H9 (cell line): ENCODE measurements around the gene NOSIP. TPM values are rescaled to one million over a fixed set of nuclear protein-coding genes. Genes with fewer than 3 reads are reported as not detected.

Source experiments
- DNase-seq: peaks from one replicate; pipeline ENCODE4 v3.0.0-alpha.2; 2017
- H2AFZ ChIP-seq: one replicate; pipeline ENCODE4 v1.6.1; 2013; ENCODE audit warnings: mild to moderate bottlenecking, low read length, control low read depth, moderate library complexity
- H2AK5ac ChIP-seq: 2 replicates; pipeline ENCODE4 v1.6.1; 2013; ENCODE audit warnings: low read length, control low read depth, mixed read lengths; ENCODE audit not compliant: insufficient read length
- H2BK120ac ChIP-seq: one replicate; pipeline ENCODE4 v1.6.1; 2013; ENCODE audit warnings: low read depth, mild to moderate bottlenecking, low read length, control low read depth, inconsistent platforms; ENCODE audit not compliant: poor library complexity, severe bottlenecking
- H2BK12ac ChIP-seq: 2 replicates; pipeline ENCODE4 v1.6.1; 2013; ENCODE audit warnings: low read length, control low read depth, mixed read lengths, low read depth; ENCODE audit not compliant: insufficient read length
- H2BK15ac ChIP-seq: 2 replicates; pipeline ENCODE4 v1.6.1; 2013; ENCODE audit warnings: low read depth, low read length, control low read depth
- H2BK20ac ChIP-seq: one replicate; pipeline ENCODE4 v1.6.1; 2013; ENCODE audit warnings: low read depth, mild to moderate bottlenecking, low read length, control low read depth, inconsistent platforms; ENCODE audit not compliant: poor library complexity, severe bottlenecking
- H2BK5ac ChIP-seq: 2 replicates; pipeline ENCODE4 v1.6.1; 2013; ENCODE audit warnings: low read length, control low read depth, mixed read lengths; ENCODE audit not compliant: insufficient read length
- H3K14ac ChIP-seq: 2 replicates; pipeline ENCODE4 v1.6.1; 2013; ENCODE audit warnings: low read length, control low read depth; ENCODE audit not compliant: insufficient read depth
- H3K18ac ChIP-seq: 2 replicates; pipeline ENCODE4 v1.6.1; 2013; ENCODE audit warnings: low read depth, mild to moderate bottlenecking, mixed read lengths, low read length, control low read depth; ENCODE audit not compliant: insufficient read length
- H3K23ac ChIP-seq: 2 replicates; pipeline ENCODE4 v1.6.1; 2013; ENCODE audit warnings: low read length, control low read depth, mixed read lengths, low read depth; ENCODE audit not compliant: insufficient read length
- H3K23me2 ChIP-seq: 2 replicates; pipeline ENCODE4 v1.6.1; 2013; ENCODE audit warnings: low read depth, mild to moderate bottlenecking, mixed read lengths, low read length, control low read depth; ENCODE audit not compliant: insufficient read length, poor library complexity, severe bottlenecking
- H3K27ac ChIP-seq: 2 replicates; pipeline ENCODE4 v1.5.1; 2013; ENCODE audit warnings: low read length, control low read depth, mixed read lengths, low read depth; ENCODE audit not compliant: insufficient read length
- H3K27me3 ChIP-seq: 2 replicates; pipeline ENCODE4 v1.6.1; 2013; ENCODE audit warnings: low read length, control low read depth, inconsistent platforms; ENCODE audit not compliant: insufficient read depth
- H3K4ac ChIP-seq: 2 replicates; pipeline ENCODE4 v1.6.1; 2013; ENCODE audit warnings: low read depth, mild to moderate bottlenecking, control low read depth, inconsistent platforms, low read length, moderate library complexity
- H3K4me1 ChIP-seq: 2 replicates; pipeline ENCODE4 v1.6.1; 2013; ENCODE audit warnings: low read length, control low read depth, inconsistent platforms; ENCODE audit not compliant: insufficient read depth
- H3K4me2 ChIP-seq: 2 replicates; pipeline ENCODE4 v1.6.1; 2013; ENCODE audit warnings: low read length, control low read depth, mixed read lengths; ENCODE audit not compliant: insufficient read length, insufficient read depth
- H3K56ac ChIP-seq: 2 replicates; pipeline ENCODE4 v1.6.1; 2013; ENCODE audit warnings: low read depth, mild to moderate bottlenecking, mixed read lengths, low read length, control low read depth; ENCODE audit not compliant: insufficient read length
- H3K79me1 ChIP-seq: 2 replicates; pipeline ENCODE4 v1.6.1; 2013; ENCODE audit warnings: low read depth, mild to moderate bottlenecking, moderate library complexity, low read length, control low read depth, inconsistent platforms; ENCODE audit not compliant: insufficient read depth, poor library complexity, severe bottlenecking
- H3K79me2 ChIP-seq: 2 replicates; pipeline ENCODE4 v1.6.1; 2013; ENCODE audit warnings: low read length, control low read depth, inconsistent platforms; ENCODE audit not compliant: insufficient read depth
- H3K9ac ChIP-seq: 2 replicates; pipeline ENCODE4 v1.6.1; 2013; ENCODE audit warnings: low read length, control low read depth, mixed read lengths; ENCODE audit not compliant: insufficient read length; ENCODE audit errors: extremely low read depth
- H3K9me3 ChIP-seq: one replicate; pipeline ENCODE4 v1.6.1; 2013; ENCODE audit warnings: low read depth, low read length, inconsistent platforms; ENCODE audit not compliant: control insufficient read depth
- H3T11ph ChIP-seq: one replicate; pipeline ENCODE4 v1.6.1; 2013; ENCODE audit warnings: mild to moderate bottlenecking, low read length, control low read depth, inconsistent platforms
- H4K20me1 ChIP-seq: one replicate; pipeline ENCODE4 v1.6.1; 2013; ENCODE audit not compliant: control insufficient read depth, insufficient read length, insufficient read depth
- H4K5ac ChIP-seq: 2 replicates; pipeline ENCODE4 v1.6.1; 2013; ENCODE audit warnings: low read depth, mild to moderate bottlenecking, mixed read lengths, low read length, control low read depth; ENCODE audit not compliant: insufficient read length
- H4K8ac ChIP-seq: replicated peaks from 2 replicates; pipeline ENCODE4 v1.6.1; 2013; ENCODE audit warnings: low read length, control low read depth, mixed read lengths, low read depth; ENCODE audit not compliant: insufficient read length
- H4K91ac ChIP-seq: 2 replicates; pipeline ENCODE4 v1.6.1; 2013; ENCODE audit warnings: low read depth, mild to moderate bottlenecking, moderate library complexity, mixed read lengths, low read length, control low read depth; ENCODE audit not compliant: insufficient read length
- H3K27ac Mint-ChIP-seq, 3 experiments: 2 replicates in 2 of 3; 3 replicates in 1 of 3; pipeline ENCODE4 v1.8.0; 2020 to 2021; ENCODE audit warnings: mixed read lengths in 3 of 3, mild to moderate bottlenecking in 1 of 3, moderate library complexity in 1 of 3
- H3K27me3 Mint-ChIP-seq: 2 replicates; pipeline ENCODE4 v1.8.0; 2021; ENCODE audit warnings: low read depth, mild to moderate bottlenecking, moderate library complexity, mixed read lengths
- H3K36me3 Mint-ChIP-seq, 3 experiments: 2 replicates in 2 of 3; 3 replicates in 1 of 3; pipeline ENCODE4 v1.8.0; 2020 to 2021; ENCODE audit warnings: low read depth in 3 of 3, mixed read lengths in 3 of 3; ENCODE audit not compliant: insufficient read depth in 1 of 3
- H3K4me1 Mint-ChIP-seq, 2 experiments: 2 replicates each; pipeline ENCODE4 v1.8.0; 2020; ENCODE audit warnings: mixed read lengths in 2 of 2
- H3K4me3 Mint-ChIP-seq, 2 experiments: 2 replicates in 1 of 2; 3 replicates in 1 of 2; pipeline ENCODE4 v1.8.0; 2020 to 2021; ENCODE audit warnings: mild to moderate bottlenecking in 2 of 2, mixed read lengths in 2 of 2, moderate library complexity in 1 of 2
- H3K9me3 Mint-ChIP-seq, 2 experiments: 2 replicates in 1 of 2; 3 replicates in 1 of 2; pipeline ENCODE4 v1.8.0; 2020; ENCODE audit warnings: mild to moderate bottlenecking in 2 of 2, mixed read lengths in 2 of 2, moderate library complexity in 1 of 2
- CTCF ChIP-seq: fragments of 200-600 bp; sonication (generic); conservative IDR thresholded peaks from 3 replicates; pipeline ENCODE4 v1.8.0; 2021; ENCODE audit warnings: antibody characterized with exemption, mild to moderate bottlenecking
- WGBS: extraction: QIAGEN DNeasy Blood & Tissue Kit; methylation state at CpG from one replicate; pipeline ENCODE4 v1.1.7; 2013; ENCODE audit warnings: missing lambda C conversion rate, low lambda C conversion rate, mixed read lengths; ENCODE audit not compliant: insufficient read length; ENCODE audit errors: extremely low coverage; 5-methylcytosine and 5-hydroxymethylcytosine counted together
- total RNA-seq: library from RNA; stranded (reverse); gene quantifications from 2 replicates; pipeline ENCODE4 v1.2.1, GENCODE V29; 2021

The NOSIP gene
- total RNA-seq, 1 experiment from 2014 or later: 78.4 TPM

- Histone ChIP-seq H2BK120ac (no peak overlapping the region), H2BK15ac (no peak overlapping the region), H2AFZ (no peak overlapping the region), H3K79me1 (no peaks in the 10 kb centered on the region), H3K4me1 (no peaks in the 10 kb centered on the region), H3K23ac (no peak overlapping the region), H4K91ac (no peak overlapping the region), H3K9ac (no peak overlapping the region), H2BK20ac (no peak overlapping the region), H2BK5ac (no peak overlapping the region), H3T11ph (no peak overlapping the region), H4K8ac (no peak overlapping the region), H3K4me2 (no peak overlapping the region), H3K56ac (no peak overlapping the region), H3K23me2 (peaks cover 9% of the 10 kb centered on the region), H2AK5ac (no peak overlapping the region), H3K79me2 (no peaks in the 10 kb centered on the region), H3K18ac (no peak overlapping the region), H3K9me3 (no peaks in the 10 kb centered on the region), H3K27ac (no peak overlapping the region), H4K20me1 (no peaks in the 10 kb centered on the region), H2BK12ac (no peak overlapping the region), H3K27me3 (no peaks in the 10 kb centered on the region), H3K14ac (no peak overlapping the region), H4K5ac (no peak overlapping the region), H3K4ac (no peak overlapping the region)
- Mint-ChIP-seq H3K9me3 (no peaks in the 10 kb centered on the region; a peak in 1 of 5 replicates), H3K36me3 (peaks cover 17 to 28% (median 28%) of the 10 kb centered on the region in 3 experiments), H3K4me3 (no peak overlapping the region), H3K27me3 (no peaks in the 10 kb centered on the region), H3K4me1 (peaks cover 2 to 12% of the 10 kb centered on the region in 2 experiments; a peak in 3 of 4 replicates), H3K27ac (peak overlapping the region in 2 of 3 experiments; percentile 12 to 85; a peak in 3 of 7 replicates)
- TF ChIP-seq CTCF: no peak
- no peak for DNase-seq
- WGBS: no CpG with 5 or more reads among the region's 10 CpGs
These were observed 26.7 kb downstream of the NOSIP start for GRCh38 chr19:49553451-49554271.
